Hepatocyte (in vitro differentiated cells): ENCODE results near the gene AUNIP. TPM values are rescaled to one million over a fixed set of nuclear protein-coding genes. Genes with fewer than 3 reads are reported as not detected.

ENCODE experiments used
- DNase-seq: peaks from one replicate; pipeline ENCODE4 v3.0.0-alpha.2; 2016; ENCODE audit warnings: low spot score
- H2AFZ ChIP-seq: fragments of 200-600 bp; sonication (generic); 2 replicates; pipeline ENCODE4 v1.6.0; 2016; ENCODE audit warnings: antibody characterized with exemption, mild to moderate bottlenecking
- H3K27ac ChIP-seq: fragments of 200-600 bp; sonication (generic); 2 replicates; pipeline ENCODE4 v1.5.1; 2016; ENCODE audit warnings: mild to moderate bottlenecking
- H3K27me3 ChIP-seq: fragments of 200-600 bp; sonication (generic); 2 replicates; pipeline ENCODE4 v1.6.1; 2016
- H3K36me3 ChIP-seq: fragments of 200-600 bp; sonication (generic); replicated peaks from 2 replicates; pipeline ENCODE4 v1.5.1; 2016; ENCODE audit warnings: low read depth; ENCODE audit not compliant: insufficient read depth
- H3K4me1 ChIP-seq: fragments of 200-600 bp; sonication (generic); 2 replicates; pipeline ENCODE4 v1.5.1; 2016; ENCODE audit warnings: mild to moderate bottlenecking, moderate library complexity; ENCODE audit not compliant: insufficient read depth
- H3K4me2 ChIP-seq: fragments of 200-600 bp; sonication (generic); 2 replicates; pipeline ENCODE4 v1.6.0; 2016
- H3K4me3 ChIP-seq: fragments of 200-600 bp; sonication (generic); 2 replicates; pipeline ENCODE4 v1.5.1; 2016; ENCODE audit warnings: mild to moderate bottlenecking
- H3K79me2 ChIP-seq: fragments of 200-600 bp; sonication (generic); 2 replicates; pipeline ENCODE4 v1.6.0; 2017; ENCODE audit warnings: mild to moderate bottlenecking
- H3K9me2 ChIP-seq: fragments of 200-600 bp; sonication (generic); replicated peaks from 2 replicates; pipeline ENCODE4 v1.6.0; 2017; ENCODE audit warnings: mild to moderate bottlenecking; ENCODE audit not compliant: insufficient read depth
- H3K9me3 ChIP-seq: fragments of 200-600 bp; sonication (generic); 2 replicates; pipeline ENCODE4 v1.5.1; 2016; ENCODE audit warnings: low read depth, mild to moderate bottlenecking
- H4K20me1 ChIP-seq: fragments of 200-600 bp; sonication (generic); 2 replicates; pipeline ENCODE4 v1.6.0; 2016; ENCODE audit warnings: mild to moderate bottlenecking; ENCODE audit not compliant: insufficient read depth, poor library complexity, severe bottlenecking
- EZH2 ChIP-seq: fragments of 200-600 bp; sonication (generic); IDR thresholded peaks from 2 replicates; pipeline ENCODE4 v1.6.1; 2016; ENCODE audit warnings: antibody characterized with exemption, mild to moderate bottlenecking, borderline replicate concordance
- EZH2phosphoT487 ChIP-seq: fragments of 200-600 bp; sonication (generic); IDR thresholded peaks from one replicate; pipeline ENCODE4 v1.6.1; 2018; ENCODE audit warnings: antibody characterized with exemption, mild to moderate bottlenecking, low read depth, moderate library complexity; ENCODE audit not compliant: unreplicated experiment, severe bottlenecking
- WGBS: methylation state at CpG from one replicate; pipeline ENCODE4 v1.1.6; 2016; ENCODE audit warnings: low lambda C conversion rate; ENCODE audit errors: missing lambda C conversion rate; 5-methylcytosine and 5-hydroxymethylcytosine counted together
- polyA plus RNA-seq: library from polyadenylated mRNA; unstranded; fragments of >200 nt; fragmentation: Nextera tagmentation; extraction: Ambion mirVana; gene quantifications from 2 replicates; pipeline ENCODE4 v1.2.1, GENCODE V29; 2016
- total RNA-seq: library from RNA; depleted of rRNA; stranded (reverse); fragments of >200 nt; gene quantifications from 2 replicates; pipeline ENCODE4 v1.2.3, GENCODE V29; 2014
- TF ChIP-seq, protein P1 (sequence below): fragments of 200-600 bp; sonication (generic); IDR thresholded peaks from 2 replicates; pipeline ENCODE4 v1.5.1; 2016; ENCODE audit warnings: antibody characterized with exemption, mild to moderate bottlenecking; ENCODE audit not compliant: poor library complexity

AUNIP gene
- total and polyA plus RNA-seq, 2 experiments from 2014 or later: 0.41 to 1.3 TPM

DNA sequence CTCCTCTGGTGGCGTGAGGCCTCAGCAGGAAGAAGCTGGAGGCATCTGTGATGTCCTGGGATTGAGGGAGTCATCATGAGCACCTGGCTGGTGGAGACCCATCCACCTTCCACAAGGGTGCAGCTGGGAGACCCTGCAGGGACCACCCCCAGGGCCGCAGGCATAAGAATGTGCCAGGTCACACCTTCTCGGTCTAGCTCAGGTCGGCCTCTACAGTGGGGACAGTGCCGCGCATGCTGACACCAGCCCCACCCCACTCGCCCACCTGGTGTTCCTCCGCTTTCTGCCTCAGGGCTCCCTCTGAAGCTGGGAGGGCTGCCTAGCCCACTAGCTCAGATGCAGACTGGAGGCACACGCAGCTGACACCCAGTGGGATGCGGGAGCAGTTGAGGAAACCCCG lies 22.0 kb upstream of the AUNIP start:
- Histone ChIP-seq H3K4me3 (no peak overlapping the region), H3K79me2 (no peaks in the 10 kb centered on the region), H3K9me2 (no peaks in the 10 kb centered on the region), H4K20me1 (no peaks in the 10 kb centered on the region), H3K27me3 (no peaks in the 10 kb centered on the region), H3K27ac (no peak overlapping the region), H2AFZ (no peak overlapping the region), H3K9me3 (no peaks in the 10 kb centered on the region), H3K4me1 (peaks cover 28% of the 10 kb centered on the region), H3K36me3 (no peaks in the 10 kb centered on the region), H3K4me2 (no peak overlapping the region)
- TF ChIP-seq EZH2 (no peak), EZH2phosphoT487 (no peak)
- TF ChIP-seq, protein P1, sequence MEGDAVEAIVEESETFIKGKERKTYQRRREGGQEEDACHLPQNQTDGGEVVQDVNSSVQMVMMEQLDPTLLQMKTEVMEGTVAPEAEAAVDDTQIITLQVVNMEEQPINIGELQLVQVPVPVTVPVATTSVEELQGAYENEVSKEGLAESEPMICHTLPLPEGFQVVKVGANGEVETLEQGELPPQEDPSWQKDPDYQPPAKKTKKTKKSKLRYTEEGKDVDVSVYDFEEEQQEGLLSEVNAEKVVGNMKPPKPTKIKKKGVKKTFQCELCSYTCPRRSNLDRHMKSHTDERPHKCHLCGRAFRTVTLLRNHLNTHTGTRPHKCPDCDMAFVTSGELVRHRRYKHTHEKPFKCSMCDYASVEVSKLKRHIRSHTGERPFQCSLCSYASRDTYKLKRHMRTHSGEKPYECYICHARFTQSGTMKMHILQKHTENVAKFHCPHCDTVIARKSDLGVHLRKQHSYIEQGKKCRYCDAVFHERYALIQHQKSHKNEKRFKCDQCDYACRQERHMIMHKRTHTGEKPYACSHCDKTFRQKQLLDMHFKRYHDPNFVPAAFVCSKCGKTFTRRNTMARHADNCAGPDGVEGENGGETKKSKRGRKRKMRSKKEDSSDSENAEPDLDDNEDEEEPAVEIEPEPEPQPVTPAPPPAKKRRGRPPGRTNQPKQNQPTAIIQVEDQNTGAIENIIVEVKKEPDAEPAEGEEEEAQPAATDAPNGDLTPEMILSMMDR: no peak
- 88% methylated on average over 11 of the region's 11 CpGs for WGBS
- no peak for DNase-seq

DNA sequence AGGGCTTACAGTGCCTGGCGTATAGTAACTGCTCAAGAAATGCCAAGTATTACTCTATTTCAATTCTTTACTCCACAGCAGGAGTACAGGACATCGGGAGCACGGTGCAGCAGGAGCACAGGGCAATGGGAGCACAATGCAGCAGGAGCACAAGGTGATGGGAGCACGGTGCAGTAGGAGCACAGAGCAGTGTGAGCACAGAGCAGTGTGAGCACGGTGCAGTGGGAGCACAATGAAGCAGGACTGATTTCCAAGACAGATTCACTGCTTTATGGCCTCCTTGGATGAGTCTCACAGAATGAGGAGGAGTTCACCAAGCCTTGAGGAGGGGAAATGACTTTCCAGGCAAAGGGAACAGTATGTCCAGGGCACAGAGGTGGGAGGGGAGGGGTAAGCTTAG lies 21.3 kb upstream of the AUNIP start:
- H3K36me3 ChIP-seq: no peaks in the 10 kb centered on the region
- H3K9me2 ChIP-seq: no peaks in the 10 kb centered on the region
- no peak overlapping the region for H3K4me2 ChIP-seq
- no peak overlapping the region for H2AFZ ChIP-seq
- H3K27me3 ChIP-seq: no peaks in the 10 kb centered on the region
- H3K27ac ChIP-seq: peak overlapping the region; percentile 52
- H3K9me3 ChIP-seq: no peaks in the 10 kb centered on the region
- H4K20me1 ChIP-seq: no peaks in the 10 kb centered on the region
- H3K4me1 ChIP-seq: peaks cover 28% of the 10 kb centered on the region
- TF ChIP-seq, protein P1: no peak
- TF ChIP-seq EZH2 (no peak), EZH2phosphoT487 (no peak)
- H3K4me3 ChIP-seq: no peak overlapping the region
- no peaks in the 10 kb centered on the region for H3K79me2 ChIP-seq
- 96% methylated on average over 5 of the region's 5 CpGs for WGBS
- DNase-seq: no peak

DNA sequence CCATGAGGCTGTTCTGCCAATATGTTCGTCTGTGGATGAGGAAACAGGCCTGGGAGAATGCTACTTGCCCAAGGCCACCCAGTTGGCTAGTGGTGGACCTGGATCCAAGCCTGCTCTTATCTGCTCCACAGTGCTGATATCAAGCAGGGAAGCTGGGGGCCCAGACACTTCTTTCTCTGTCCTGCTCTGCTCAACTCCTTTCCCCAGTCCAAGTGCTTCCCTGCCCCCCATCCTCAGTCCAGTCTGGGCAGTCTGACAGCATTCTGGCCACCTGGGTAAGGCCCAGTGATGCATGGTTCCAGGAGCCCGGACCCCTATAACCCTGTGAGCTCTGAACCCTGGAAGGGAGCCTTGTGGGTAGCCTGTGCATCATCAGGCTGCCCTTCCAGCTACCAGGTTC lies 20.4 kb upstream of the AUNIP start:
- Histone ChIP-seq H3K4me1 (peaks cover 31% of the 10 kb centered on the region), H3K36me3 (no peaks in the 10 kb centered on the region), H4K20me1 (no peaks in the 10 kb centered on the region), H3K27me3 (no peaks in the 10 kb centered on the region), H3K4me2 (peak overlapping the region; percentile 5), H2AFZ (no peak overlapping the region), H3K27ac (peak overlapping the region; percentile 52), H3K9me3 (no peaks in the 10 kb centered on the region), H3K9me2 (no peaks in the 10 kb centered on the region), H3K4me3 (no peak overlapping the region), H3K79me2 (peaks cover 2% of the 10 kb centered on the region)
- DNase-seq: no peak
- 68% methylated on average over 2 of the region's 2 CpGs for WGBS
- TF ChIP-seq, protein P1: no peak
- TF ChIP-seq EZH2 (no peak), EZH2phosphoT487 (no peak)

DNA sequence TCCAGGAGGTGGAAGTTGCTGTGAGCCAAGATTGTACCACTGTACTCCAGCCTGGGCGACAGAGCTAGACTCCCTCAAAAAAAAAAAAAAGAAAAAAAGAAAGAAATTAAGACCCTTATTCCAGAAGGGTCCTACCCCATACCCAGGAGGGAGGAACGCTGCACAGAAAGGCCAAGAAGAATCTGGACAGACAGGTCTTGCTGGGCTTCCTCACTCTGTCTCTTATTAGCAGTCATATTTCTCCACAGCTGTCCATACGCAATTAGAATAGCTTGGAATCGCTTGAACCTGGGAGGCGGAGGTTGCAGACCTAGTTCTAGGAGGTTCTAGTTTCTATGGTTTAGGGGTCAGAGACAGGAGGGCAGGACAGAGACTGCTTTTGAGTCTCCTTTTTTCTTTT lies 19.4 kb upstream of the AUNIP start:
- WGBS: 74% methylated on average over 5 of the region's 5 CpGs
- no peaks in the 10 kb centered on the region for H3K36me3 ChIP-seq
- H3K4me2 ChIP-seq: no peak overlapping the region
- no peaks in the 10 kb centered on the region for H3K9me2 ChIP-seq
- no peaks in the 10 kb centered on the region for H3K9me3 ChIP-seq
- DNase-seq: no peak
- no peaks in the 10 kb centered on the region for H4K20me1 ChIP-seq
- H3K4me3 ChIP-seq: no peak overlapping the region
- H2AFZ ChIP-seq: no peak overlapping the region
- H3K27me3 ChIP-seq: no peaks in the 10 kb centered on the region
- H3K27ac ChIP-seq: peak overlapping the region; percentile 52
- peaks cover 41% of the 10 kb centered on the region for H3K4me1 ChIP-seq
- H3K79me2 ChIP-seq: peaks cover 12% of the 10 kb centered on the region
- TF ChIP-seq, protein P1: no peak
- no peak for TF ChIP-seq EZH2phosphoT487
- no peak for TF ChIP-seq EZH2
